NB4 (cell line): ENCODE data around the gene CORIN.

Experiments used
- DNase-seq: peaks from one replicate; pipeline ENCODE4 v3.0.0; 2010; ENCODE audit warnings: low read depth
- H3K4me3 ChIP-seq: one replicate; pipeline ENCODE4 v1.5.1; 2011; ENCODE audit warnings: mild to moderate bottlenecking, low read depth, low read length, moderate library complexity
- CTCF ChIP-seq: IDR thresholded peaks from one replicate; pipeline ENCODE4 v1.5.1; 2012; ENCODE audit warnings: low read depth, low read length
- MAX ChIP-seq: IDR thresholded peaks from 2 replicates; pipeline ENCODE4 v1.6.1; 2011; ENCODE audit warnings: low read depth, low read length
- MYC ChIP-seq: IDR thresholded peaks from 2 replicates; pipeline ENCODE4 v1.6.1; 2011; ENCODE audit warnings: low read depth, low read length
- POLR2A ChIP-seq: IDR thresholded peaks from 2 replicates; pipeline ENCODE4 v1.6.1; 2011; ENCODE audit warnings: mild to moderate bottlenecking; ENCODE audit not compliant: insufficient read length; ENCODE audit errors: extremely low read depth

CORIN gene

GRCh38 chr4:47612116-47613023, 225.5 kb downstream of the CORIN start:
- H3K4me3 ChIP-seq: no peak overlapping the region
- no peak for DNase-seq
- TF ChIP-seq CTCF (no peak), MAX (no peak), POLR2A (no peak), MYC (no peak)

- no peak overlapping the region for H3K4me3 ChIP-seq
- DNase-seq: no peak
- TF ChIP-seq MAX: no peak
- no peak for TF ChIP-seq POLR2A
- no peak for TF ChIP-seq CTCF
- no peak for TF ChIP-seq MYC
Observed at GRCh38 chr4:47606482-47606881, 231.4 kb downstream of the CORIN start.

GRCh38 chr4:47598896-47599295, 239.0 kb downstream of the CORIN start:
- no peak for DNase-seq
- no peak for TF ChIP-seq CTCF
- TF ChIP-seq POLR2A: no peak
- no peak for TF ChIP-seq MAX
- TF ChIP-seq MYC: no peak
- H3K4me3 ChIP-seq: no peak overlapping the region

GRCh38 chr4:47598320-47598719, 239.5 kb downstream of the CORIN start:
- no peak for DNase-seq
- no peak for TF ChIP-seq POLR2A
- TF ChIP-seq MAX: no peak
- no peak for TF ChIP-seq MYC
- TF ChIP-seq CTCF: no peak
- H3K4me3 ChIP-seq: no peak overlapping the region

GRCh38 chr4:47597696-47598095, 240.2 kb downstream of the CORIN start:
- H3K4me3 ChIP-seq: no peak overlapping the region
- TF ChIP-seq POLR2A (no peak), CTCF (no peak), MYC (no peak), MAX (no peak)
- no peak for DNase-seq
